Endothelial cell of umbilical vein (primary cell): ENCODE data around the gene TAF11L5. TPM values are rescaled to one million over a fixed set of nuclear protein-coding genes. Genes with fewer than 3 reads are reported as not detected.
"Not testable (repeated sequence)": the region's sequence is repeated elsewhere in the genome, so short reads cannot be mapped to it uniquely, and the experiment has no call there.

Experiments
- BruUV-seq: library from RNA; stranded (reverse); fragments of 400-500 nt; replicated peaks from 2 replicates; lab custom pipeline; 2021; lab: Mats Ljungman, UMichigan
- CTCF ChIA-PET: fragments of 300-600, 350-600 bp; sonication (Branson Sonifier 250); formaldehyde crosslinking; loops from one replicate; lab custom pipeline; 2021; ENCODE audit warnings: antibody characterized with exemption, inconsistent platforms; lab: Charles Lee
- POLR2A ChIA-PET: fragments of 300-600, 350-600 bp; sonication (Branson Sonifier 250); formaldehyde crosslinking; loops from one replicate; lab custom pipeline; 2021; ENCODE audit warnings: antibody characterized with exemption, inconsistent platforms; lab: Charles Lee
- DNase-seq: peaks from one replicate; pipeline ENCODE4 v3.0.0-alpha.2; 2011; ENCODE audit warnings: low read depth, low spot score
- FAIRE-seq: peaks from 2 replicates; lab custom pipeline; 2011; peaks lifted over from hg19 to GRCh38; lab: Jason Lieb, UNC
- H2AFZ ChIP-seq: 2 replicates; pipeline ENCODE4 v1.6.0; 2012; ENCODE audit warnings: low read depth, low read length, control low read depth, inconsistent platforms
- H3K27ac ChIP-seq: 2 replicates; pipeline ENCODE4 v1.5.1; 2011; ENCODE audit warnings: low read depth, mild to moderate bottlenecking, control low read depth, low read length, moderate library complexity; ENCODE audit not compliant: insufficient read depth
- H3K27me3 ChIP-seq, 2 experiments: 2 replicates each; pipeline versions ENCODE4 v1.6.0 to v1.6.1; 2011; ENCODE audit warnings: low read length in 2 of 2, mixed read lengths in 1 of 2; ENCODE audit not compliant: control insufficient read depth in 2 of 2, insufficient read depth in 2 of 2
- H3K36me3 ChIP-seq, 2 experiments: 2 replicates in 1 of 2; 3 replicates in 1 of 2; pipeline ENCODE4 v1.5.1; 2011; ENCODE audit warnings: low read length in 2 of 2, mild to moderate bottlenecking in 1 of 2, moderate library complexity in 1 of 2; ENCODE audit not compliant: control insufficient read depth in 2 of 2, insufficient read depth in 2 of 2; ENCODE audit errors: extremely low read depth in 1 of 2
- H3K4me1 ChIP-seq: 3 replicates; pipeline ENCODE4 v1.5.1; 2011; ENCODE audit warnings: mild to moderate bottlenecking, low read length; ENCODE audit not compliant: control insufficient read depth, insufficient read depth; ENCODE audit errors: extremely low read depth
- H3K4me2 ChIP-seq: 2 replicates; pipeline ENCODE4 v1.6.1; 2011; ENCODE audit warnings: low read length, control low read depth, mixed read lengths; ENCODE audit not compliant: insufficient read depth
- H3K4me3 ChIP-seq, 3 experiments: fragments of 200-600 bp in 1 of 3; sonication (generic), shearing (Covaris generic) in 1 of 3; replicated peaks in 1 of 3; 2 replicates each; pipeline ENCODE4 v1.5.1; 2011 to 2016; ENCODE audit warnings: control low read depth in 3 of 3, low read length in 3 of 3, mild to moderate bottlenecking in 2 of 3, inconsistent platforms in 1 of 3, low read depth in 1 of 3, moderate library complexity in 1 of 3; ENCODE audit not compliant: insufficient read depth in 1 of 3
- H3K79me2 ChIP-seq: 2 replicates; pipeline ENCODE4 v1.6.0; 2012; ENCODE audit warnings: low read length, inconsistent platforms; ENCODE audit not compliant: control insufficient read depth, insufficient read depth
- H3K9ac ChIP-seq: replicated peaks from 2 replicates; pipeline ENCODE3; 2011; ENCODE audit warnings: low read length, control low read depth; ENCODE audit not compliant: insufficient read depth; ENCODE audit errors: extremely low read depth
- H3K9me1 ChIP-seq: replicated peaks from 3 replicates; pipeline ENCODE4 v1.6.0; 2011; ENCODE audit warnings: mild to moderate bottlenecking, low read length; ENCODE audit not compliant: control insufficient read depth, insufficient read depth; ENCODE audit errors: extremely low read depth
- H3K9me3 ChIP-seq: replicated peaks from 2 replicates; pipeline ENCODE4 v1.5.1; 2012; ENCODE audit warnings: low read length, inconsistent platforms; ENCODE audit not compliant: control insufficient read depth, insufficient read depth
- H4K20me1 ChIP-seq: replicated peaks from 2 replicates; pipeline ENCODE3; 2011; ENCODE audit warnings: mild to moderate bottlenecking, low read length; ENCODE audit not compliant: control insufficient read depth, insufficient read depth; ENCODE audit errors: extremely low read depth
- CTCF ChIP-seq, 2 donors: IDR thresholded peaks; 1 replicate in 1 of 2; 2 replicates in 1 of 2; pipeline ENCODE4 v1.5.1; 2011; ENCODE audit warnings: low read length in 2 of 2, mild to moderate bottlenecking in 2 of 2, moderate library complexity in 2 of 2, control low read depth in 1 of 2, inconsistent platforms in 1 of 2, low read depth in 1 of 2; ENCODE audit not compliant: insufficient read depth in 1 of 2; ENCODE audit errors: extremely low read depth in 1 of 2
- GATA2 ChIP-seq: IDR thresholded peaks from 2 replicates; pipeline ENCODE4 v1.7.0; 2011; ENCODE audit warnings: low read depth, mild to moderate bottlenecking, moderate library complexity, mixed read lengths, low read length; ENCODE audit not compliant: insufficient read length, insufficient read depth
- POLR2A ChIP-seq: IDR thresholded peaks from 2 replicates; pipeline ENCODE4 v1.6.1; 2012; ENCODE audit warnings: low read depth, mild to moderate bottlenecking, control low read depth, low read length
- dilution Hi-C: fragments of 300-500 bp; cut with MboI; formaldehyde crosslinking; loops from one replicate; pipeline ENCODE4 v1.15.0; 2019; ENCODE audit warnings: low sequenced_read_pairs; ENCODE audit not compliant: extremely low pct_ligation_motif_present
- intact Hi-C: fragments of 100-400 bp; cut with micrococcal nuclease; formaldehyde crosslinking; loops from one replicate; pipeline ENCODE4 v1.10.0; 2022
- polyA plus RNA-seq, 4 experiments: library from polyadenylated mRNA; depleted of rRNA in 3 of 4; stranded (reverse) in 3 of 4; unstranded in 1 of 4; fragments of >200 nt; gene quantifications; 2 replicates each; pipeline versions ENCODE4 v1.2.1 to v1.2.3, GENCODE V29; 2011 to 2012; ENCODE audit warnings: missing spikeins in 1 of 4
- total RNA-seq: library from RNA; stranded (reverse); gene quantifications from 2 replicates; pipeline ENCODE4 v1.2.3, GENCODE V29; 2021

The TAF11L5 gene
- total and polyA plus RNA-seq, 2 donors (not counting 3 experiments of a cell fraction or from before 2014, with no cell fraction given) = not detected

GRCh38 chr5:17486464-17487173 lies 38.4 kb upstream of the TAF11L5 start:
- H2AFZ ChIP-seq, H3K4me2 ChIP-seq, H3K9ac ChIP-seq, H4K20me1 ChIP-seq, dilution Hi-C loops, H3K4me1 ChIP-seq, H3K27ac ChIP-seq, H3K9me1 ChIP-seq, H3K27me3 ChIP-seq, intact Hi-C loops, CTCF ChIA-PET, FAIRE-seq, POLR2A ChIA-PET, H3K4me3 ChIP-seq, H3K36me3 ChIP-seq, BruUV-seq, DNase-seq, H3K9me3 ChIP-seq, H3K79me2 ChIP-seq: not testable (repeated sequence)

GRCh38 chr5:17487174-17487512 lies 37.9 kb upstream of the TAF11L5 start:
- H3K79me2 ChIP-seq = no peaks in the 10 kb centered on the region
- H3K36me3 ChIP-seq = no peaks in the 10 kb centered on the region
- BruUV-seq = no TSS peak
- no peak for FAIRE-seq
- H3K9me1 ChIP-seq = no peaks in the 10 kb centered on the region
- H2AFZ ChIP-seq = no peak overlapping the region
- H3K9me3 ChIP-seq = no peaks in the 10 kb centered on the region
- dilution Hi-C loops = no loop called here
- no peak overlapping the region for H3K27ac ChIP-seq
- H3K4me2 ChIP-seq = no peak overlapping the region
- DNase-seq = no peak
- intact Hi-C loops = no loop called here
- no peak overlapping the region for H3K9ac ChIP-seq
- no peak overlapping the region for H3K4me3 ChIP-seq
- no peaks in the 10 kb centered on the region for H4K20me1 ChIP-seq
- H3K27me3 ChIP-seq = no peaks in the 10 kb centered on the region
- no peak for TF ChIP-seq GATA2
- TF ChIP-seq POLR2A = no peak
- no peak for TF ChIP-seq CTCF (IDR thresholded peaks at IDR 0.05; ENCODE audit: extremely low read depth in 1 of 2, insufficient read depth in 1 of 2, low read depth in 1 of 2, low read length in 2 of 2)
- no peaks in the 10 kb centered on the region for H3K4me1 ChIP-seq
- POLR2A ChIA-PET = no interaction called here
- CTCF ChIA-PET = no interaction called here

GRCh38 chr5:17491257-17491656 lies 33.8 kb upstream of the TAF11L5 start:
- FAIRE-seq, H3K36me3 ChIP-seq, H3K9me3 ChIP-seq, BruUV-seq, DNase-seq, H3K4me1 ChIP-seq, H2AFZ ChIP-seq, H3K4me2 ChIP-seq, H3K27ac ChIP-seq, H3K4me3 ChIP-seq, H3K9ac ChIP-seq, intact Hi-C loops, H3K27me3 ChIP-seq, H4K20me1 ChIP-seq, CTCF ChIA-PET, POLR2A ChIA-PET, H3K9me1 ChIP-seq, H3K79me2 ChIP-seq, dilution Hi-C loops: not testable (repeated sequence)
